ENCODE data around the gene NFAT5.

DNA sequence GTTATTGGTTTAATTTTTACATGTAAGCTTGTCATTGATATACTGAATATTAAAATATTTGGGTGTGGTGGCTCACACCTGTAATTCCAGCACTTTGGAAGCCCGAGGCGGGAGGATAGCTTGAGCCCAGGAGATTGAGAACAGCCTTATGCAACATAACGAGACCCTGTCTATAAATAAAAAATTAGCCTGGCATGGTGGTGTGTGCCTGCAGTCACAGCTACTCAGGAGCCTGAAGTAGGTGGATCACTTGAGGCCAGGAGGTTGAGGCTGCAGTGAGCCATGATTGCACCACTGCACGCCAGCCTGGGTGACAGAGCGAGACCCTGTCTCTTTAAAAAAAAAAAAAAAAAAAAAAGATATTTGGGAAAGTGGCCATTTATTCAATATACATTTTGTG is 32.3 kb downstream of the NFAT5 start:
- TF ChIP-seq, protein P1, sequence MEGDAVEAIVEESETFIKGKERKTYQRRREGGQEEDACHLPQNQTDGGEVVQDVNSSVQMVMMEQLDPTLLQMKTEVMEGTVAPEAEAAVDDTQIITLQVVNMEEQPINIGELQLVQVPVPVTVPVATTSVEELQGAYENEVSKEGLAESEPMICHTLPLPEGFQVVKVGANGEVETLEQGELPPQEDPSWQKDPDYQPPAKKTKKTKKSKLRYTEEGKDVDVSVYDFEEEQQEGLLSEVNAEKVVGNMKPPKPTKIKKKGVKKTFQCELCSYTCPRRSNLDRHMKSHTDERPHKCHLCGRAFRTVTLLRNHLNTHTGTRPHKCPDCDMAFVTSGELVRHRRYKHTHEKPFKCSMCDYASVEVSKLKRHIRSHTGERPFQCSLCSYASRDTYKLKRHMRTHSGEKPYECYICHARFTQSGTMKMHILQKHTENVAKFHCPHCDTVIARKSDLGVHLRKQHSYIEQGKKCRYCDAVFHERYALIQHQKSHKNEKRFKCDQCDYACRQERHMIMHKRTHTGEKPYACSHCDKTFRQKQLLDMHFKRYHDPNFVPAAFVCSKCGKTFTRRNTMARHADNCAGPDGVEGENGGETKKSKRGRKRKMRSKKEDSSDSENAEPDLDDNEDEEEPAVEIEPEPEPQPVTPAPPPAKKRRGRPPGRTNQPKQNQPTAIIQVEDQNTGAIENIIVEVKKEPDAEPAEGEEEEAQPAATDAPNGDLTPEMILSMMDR (IDR thresholded peaks at IDR 0.05), result no peak
- TF ChIP-seq POLR2A (IDR thresholded peaks at IDR 0.05), result no peak
